CD1c-positive myeloid dendritic cell (primary cell): Measurements from ENCODE around the gene SLC24A4.
A peak's percentile ranks its signal among the peaks of the same experiment; 100 is the strongest.
"Not testable (repeated sequence)": the region's sequence is repeated elsewhere in the genome, so short reads cannot be mapped to it uniquely, and the experiment has no call there.

ENCODE experiments used
- DNase-seq: peaks from one replicate; pipeline ENCODE4 v3.0.0-alpha.2; 2016; ENCODE audit errors: extremely low spot score

The SLC24A4 gene

DNA sequence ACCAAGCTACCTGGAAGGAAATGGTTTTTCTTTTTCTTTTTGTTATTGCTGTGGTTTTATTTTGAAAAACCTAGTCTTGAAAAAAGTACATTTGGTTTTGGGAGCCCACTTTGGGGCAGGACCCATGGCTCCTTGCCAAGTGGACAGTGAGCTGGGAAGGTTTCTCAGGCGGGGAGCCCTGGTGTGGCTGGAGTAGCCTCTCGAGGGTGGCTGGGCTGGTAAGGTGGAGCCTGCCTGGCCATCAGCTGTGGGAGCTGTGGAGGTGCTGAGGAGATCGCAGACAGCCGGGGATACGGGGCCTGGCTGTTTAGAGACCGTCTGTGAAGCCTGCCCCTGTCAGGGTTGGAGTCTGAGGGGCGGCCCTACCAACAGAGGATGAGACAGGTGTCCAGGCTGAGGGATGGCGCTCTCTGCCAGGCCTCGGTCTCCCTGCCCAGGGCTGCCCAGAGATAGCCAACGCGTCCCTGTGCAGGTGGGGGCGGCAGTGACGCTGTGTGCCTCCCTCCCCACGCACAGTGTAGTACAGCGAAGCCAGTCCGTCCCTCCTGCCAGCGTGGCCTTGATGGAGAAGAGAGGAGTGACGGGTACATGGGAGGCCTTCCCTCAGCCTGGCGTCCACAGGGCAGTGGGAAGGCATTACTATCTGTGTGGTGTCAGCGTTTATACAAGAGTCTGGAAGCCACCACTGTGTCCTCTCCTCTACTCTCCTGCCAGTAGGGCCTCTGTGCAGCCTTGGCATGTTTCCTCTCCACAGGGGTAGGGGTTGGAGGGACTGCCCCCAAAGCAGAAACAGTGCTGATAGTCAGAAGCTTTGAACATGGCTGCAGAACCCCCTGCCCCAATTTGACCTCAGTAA, 196.5 kb downstream of the SLC24A4 start:
- no peak for DNase-seq

GRCh38 chr14:92520102-92521057, 197.4 kb downstream of the SLC24A4 start:
- DNase-seq: peak; percentile 41

DNA sequence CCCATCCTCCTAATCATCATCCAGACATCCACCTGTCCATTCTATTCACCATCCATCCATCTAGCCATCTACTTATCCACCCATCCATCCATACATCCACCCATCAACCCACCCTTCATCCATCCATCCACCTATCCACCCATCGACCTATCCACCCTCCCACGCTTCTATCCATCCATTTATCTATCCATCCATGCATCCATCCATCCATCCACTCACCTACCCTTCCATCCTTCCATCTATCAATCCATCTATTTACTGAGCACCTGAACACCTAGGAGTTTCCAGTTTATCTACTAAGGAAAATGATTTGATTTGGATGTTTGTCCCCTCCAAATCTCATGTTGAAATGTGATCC, 198.1 kb downstream of the SLC24A4 start:
- DNase-seq: no peak

DNA sequence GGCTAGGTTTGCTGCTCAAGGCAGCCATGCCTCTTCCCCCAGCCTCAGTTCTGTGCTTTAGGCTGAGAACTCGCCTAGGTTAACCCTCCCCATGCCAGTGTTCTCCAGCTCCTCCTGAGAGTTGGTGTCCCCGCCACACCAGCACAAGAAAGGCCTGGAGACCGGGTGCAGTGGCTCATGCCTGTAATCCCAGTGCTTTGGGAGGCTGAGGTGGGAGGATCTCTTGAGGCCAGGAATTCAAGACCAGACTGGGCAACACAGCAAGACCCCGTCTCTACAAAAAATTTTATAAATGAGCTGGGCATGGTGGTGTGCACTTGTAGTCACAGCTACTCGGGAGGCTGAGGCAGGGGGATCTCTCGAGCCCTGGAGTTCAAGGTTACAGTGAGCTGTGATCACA, 200.8 kb downstream of the SLC24A4 start:
- DNase-seq: no peak

- DNase-seq: no peak
Measured at GRCh38 chr14:92524602-92525185, 201.7 kb downstream of the SLC24A4 start.

DNA sequence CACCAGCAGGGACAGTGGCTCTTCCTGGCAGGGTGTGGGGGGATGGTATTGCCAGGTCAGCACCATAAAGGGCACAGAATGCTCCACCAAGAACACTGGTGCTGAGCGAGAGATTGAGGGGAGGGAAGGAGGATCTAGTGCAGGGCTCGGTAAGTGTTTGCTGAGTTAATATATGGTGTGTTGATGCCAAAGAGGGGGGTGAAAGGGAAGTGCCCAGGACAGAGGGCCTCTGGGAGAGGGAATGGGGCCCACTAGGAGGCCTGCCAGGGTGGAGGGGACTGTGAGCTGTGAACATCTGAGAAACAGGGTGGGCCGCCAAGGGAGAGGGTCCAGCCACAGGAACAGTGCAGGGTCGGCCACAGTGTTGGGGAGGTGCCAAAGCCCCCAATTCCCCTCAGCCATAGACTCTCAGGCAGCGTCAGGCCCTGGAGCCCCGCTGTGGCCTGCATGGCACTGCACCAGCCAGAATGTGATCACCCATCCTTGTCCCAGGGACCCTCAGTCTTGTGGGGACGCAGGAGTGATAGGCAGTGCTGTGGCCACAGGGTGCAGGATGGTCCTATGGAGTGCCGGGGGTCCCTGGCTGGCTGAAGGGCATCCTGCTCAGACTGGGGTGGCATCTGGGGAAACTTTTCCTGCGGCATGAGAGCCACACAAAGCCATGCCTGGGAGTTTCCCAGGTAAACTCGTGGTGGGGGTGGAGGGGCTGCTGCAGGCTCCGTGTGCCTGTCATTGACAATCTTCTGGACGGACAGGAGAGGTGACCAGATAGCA, 202.5 kb downstream of the SLC24A4 start:
- DNase-seq: no peak

GRCh38 chr14:92527721-92528120, 204.8 kb downstream of the SLC24A4 start:
- DNase-seq: no peak

DNA sequence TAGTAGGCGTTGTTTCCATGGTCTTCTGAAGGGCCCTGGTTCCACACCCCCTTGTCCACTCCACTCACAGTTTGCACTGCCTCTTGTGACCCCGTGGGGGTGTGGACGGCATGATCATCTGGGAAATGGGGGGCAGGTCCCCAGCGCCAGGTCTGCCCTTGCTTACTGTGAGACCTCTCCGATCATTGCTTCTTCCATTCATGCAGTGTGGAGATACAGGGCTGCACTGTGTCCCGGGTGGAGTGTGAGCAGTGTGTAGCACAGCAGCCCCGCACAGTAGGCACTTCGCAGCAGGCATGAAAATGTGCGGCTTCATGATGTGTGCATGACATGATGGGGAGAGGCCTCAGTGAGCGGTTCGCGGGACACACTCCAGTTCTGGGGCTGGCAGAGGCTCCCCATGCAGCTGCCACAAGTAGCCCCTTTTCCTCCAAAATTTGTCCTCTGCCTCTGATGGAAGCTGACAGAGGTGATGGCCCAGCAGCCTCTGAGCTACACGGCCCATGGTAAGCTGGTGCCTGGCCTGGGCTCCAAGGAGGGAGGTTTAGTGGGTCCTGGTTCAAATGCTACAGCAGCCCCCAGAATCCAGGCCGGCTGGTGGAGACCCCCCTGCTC, 205.6 kb downstream of the SLC24A4 start:
- no peak for DNase-seq

GRCh38 chr14:92529903-92530302, 206.9 kb downstream of the SLC24A4 start:
- DNase-seq: no peak

DNA sequence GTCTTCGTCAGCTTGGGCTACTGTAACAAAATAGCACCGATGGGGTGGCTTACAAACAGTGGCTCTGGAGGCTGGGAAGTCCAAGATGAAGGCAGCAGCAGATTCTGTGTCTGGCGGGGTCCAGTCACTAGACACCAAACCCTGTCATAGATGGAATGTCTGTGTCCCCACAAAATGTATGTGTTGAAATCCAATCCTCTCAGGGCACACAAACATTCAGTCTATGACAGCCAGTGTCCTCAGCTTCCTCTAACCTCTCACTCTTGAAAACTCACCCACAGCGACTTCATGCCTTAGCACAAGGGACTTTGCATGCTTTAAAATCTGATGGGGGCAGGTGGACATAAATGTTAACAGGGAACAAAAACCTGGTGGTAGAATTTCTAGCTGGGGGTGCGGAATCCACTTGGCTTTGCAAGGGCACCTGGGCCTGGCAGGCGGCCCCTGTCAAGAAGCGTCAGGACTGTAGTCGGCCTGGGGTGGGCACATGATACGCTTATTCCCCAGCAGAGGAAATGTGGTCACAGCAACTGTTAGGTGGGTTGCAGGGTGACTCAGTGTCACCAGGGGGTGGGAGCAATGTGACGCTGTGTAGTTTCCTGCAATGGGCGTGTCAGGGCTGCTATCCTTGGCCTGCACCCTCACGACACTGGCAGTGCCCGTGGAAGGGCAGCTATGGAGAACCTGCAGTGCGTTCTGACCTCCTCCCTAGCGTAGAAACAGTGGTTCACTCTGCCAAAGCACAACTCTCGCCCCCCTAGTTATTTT, 208.3 kb downstream of the SLC24A4 start:
- peak; percentile 78 for DNase-seq

GRCh38 chr14:92532490-92533163, 209.7 kb downstream of the SLC24A4 start:
- no peak for DNase-seq

- DNase-seq: no peak
Measured at GRCh38 chr14:92534932-92535643, 212.1 kb downstream of the SLC24A4 start.

DNA sequence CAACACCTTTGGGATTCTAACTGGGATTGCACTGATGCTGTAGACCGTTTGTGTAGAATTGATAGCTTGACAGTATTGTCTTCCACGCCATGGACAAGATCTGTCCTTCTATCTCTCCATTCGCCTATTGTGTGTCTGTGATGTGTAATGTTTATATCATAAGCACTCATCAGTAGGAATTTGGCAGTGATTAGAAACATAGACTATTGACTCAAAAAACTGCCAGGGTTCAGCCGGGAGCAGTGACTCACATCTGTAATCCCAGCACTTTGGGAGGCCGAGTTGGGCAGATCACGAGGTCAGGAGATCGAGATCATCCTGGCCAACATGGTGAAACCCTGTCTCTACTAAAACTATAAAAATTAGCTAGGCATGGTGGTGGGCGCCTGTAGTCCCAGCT, 213.3 kb downstream of the SLC24A4 start:
- DNase-seq: not testable (repeated sequence)

GRCh38 chr14:92538412-92538985, 215.5 kb downstream of the SLC24A4 start:
- no peak for DNase-seq

DNA sequence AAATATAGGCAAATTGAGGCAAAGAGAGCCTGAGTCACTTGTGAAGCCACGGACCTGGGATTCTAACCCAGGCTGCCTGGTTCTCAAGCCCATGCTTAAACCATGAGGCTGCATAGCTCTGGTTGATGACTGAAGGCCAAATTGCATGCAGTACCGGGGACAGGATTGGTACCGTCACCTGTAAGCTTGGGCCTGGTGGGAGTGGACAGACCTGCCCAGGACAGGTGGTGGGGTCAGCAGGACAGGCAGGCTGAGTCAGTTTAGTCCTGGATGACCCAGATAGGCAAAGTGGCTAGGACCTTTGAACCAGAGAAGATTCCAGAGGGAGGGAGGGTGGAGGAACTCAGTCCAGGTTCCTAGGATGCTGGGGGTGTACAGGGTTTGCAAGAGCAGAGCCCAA, 216.5 kb downstream of the SLC24A4 start:
- DNase-seq: no peak

- no peak for DNase-seq
Measured at GRCh38 chr14:92539875-92540274, 216.9 kb downstream of the SLC24A4 start.

- no peak for DNase-seq
Measured at GRCh38 chr14:92540472-92541048, 217.6 kb downstream of the SLC24A4 start.

DNA sequence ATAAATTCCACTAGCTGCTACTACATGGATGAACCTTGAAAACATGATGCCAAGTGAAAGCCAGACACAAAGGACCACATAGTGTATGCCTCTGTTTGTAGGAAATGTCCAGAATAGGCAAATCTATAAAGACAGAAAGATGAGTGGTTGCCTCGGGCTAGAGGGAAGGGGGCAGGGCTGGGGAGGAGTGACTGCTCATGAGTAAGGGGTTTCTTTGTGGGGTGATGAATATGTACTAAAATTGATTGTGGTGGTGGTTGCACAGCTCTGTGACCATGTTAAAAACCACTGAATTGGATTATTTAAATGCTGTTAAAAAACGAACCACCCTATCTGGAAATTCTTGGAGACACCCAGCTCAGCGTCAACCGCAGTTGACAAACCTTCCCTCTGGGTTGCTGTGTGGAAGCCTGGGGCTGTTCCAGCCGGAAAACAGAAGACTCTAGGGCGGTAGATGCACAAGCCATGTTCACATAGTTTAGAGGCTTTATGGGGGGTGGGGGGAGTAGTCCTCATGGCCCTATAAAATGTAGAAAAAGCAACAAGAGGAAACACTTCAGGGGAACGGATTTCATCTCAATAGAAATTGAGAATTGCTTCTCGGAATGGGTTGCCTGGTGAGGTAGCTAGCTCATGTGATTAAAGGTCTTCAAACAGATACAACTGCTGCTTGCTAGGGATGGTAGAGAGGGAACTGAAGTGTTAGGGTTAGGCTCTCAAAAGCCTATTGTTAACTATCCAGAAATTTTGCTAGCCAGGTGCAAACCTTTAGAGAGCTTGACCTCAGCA, 220.0 kb downstream of the SLC24A4 start:
- no peak for DNase-seq
